HCT116 (cell line): ENCODE measurements around the gene BTG3. TPM values are rescaled to one million over a fixed set of nuclear protein-coding genes. Genes with fewer than 3 reads are reported as not detected.

Experiments used
- ATAC-seq: fragments of 200-7000 bp; cut with Tn5 transposase; 2 replicates; pipeline ENCODE4 v1.9.1; 2020; ENCODE audit warnings: mild to moderate bottlenecking, moderate library complexity
- BruUV-seq: library from RNA; stranded (reverse); fragments of 400-500 nt; replicated peaks from 2 replicates; lab custom pipeline; 2021; lab: Mats Ljungman, UMichigan
- CTCF ChIA-PET: fragments of 300-600 bp; sonication (Branson Sonifier 250); formaldehyde crosslinking; loops from one replicate; lab custom pipeline; 2021; ENCODE audit warnings: antibody characterized with exemption; lab: Charles Lee
- POLR2A ChIA-PET: fragments of 300-600, 350-600 bp; sonication (Branson Sonifier 250); formaldehyde crosslinking; loops from one replicate; lab custom pipeline; 2021; ENCODE audit warnings: antibody characterized with exemption; lab: Charles Lee
- RAD21 ChIA-PET, 2 experiments: fragments of 300-600 bp; sonication (Branson Sonifier 250); formaldehyde crosslinking; loops; one replicate each; lab custom pipeline; 2023; ENCODE audit warnings: low total read pairs in 2 of 2; ENCODE audit not compliant: uncharacterized antibody in 2 of 2, unreplicated experiment in 2 of 2, low non-redundant PET in 1 of 2; lab: Charles Lee
- DNase-seq: peaks from one replicate; pipeline ENCODE4 v3.0.0-alpha.2; 2010; ENCODE audit warnings: low read depth, low spot score
- H2AFZ ChIP-seq: fragments of 200-600 bp; shearing (Covaris generic), sonication (generic); 2 replicates; pipeline ENCODE4 v1.6.1; 2017; ENCODE audit warnings: low read depth, mixed run types, mixed read lengths, antibody characterized with exemption, low read length; ENCODE audit not compliant: poor library complexity, severe bottlenecking
- H3K27ac ChIP-seq: 2 replicates; pipeline ENCODE4 v1.5.1; 2012; ENCODE audit warnings: low read depth, low read length
- H3K27me3 ChIP-seq: fragments of 200-600 bp; sonication (generic); 2 replicates; pipeline ENCODE4 v1.6.1; 2016; ENCODE audit warnings: mixed run types, low read length, mixed read lengths; ENCODE audit not compliant: insufficient read depth
- H3K36me3 ChIP-seq, 2 experiments: fragments of 200-500 bp in 1 of 2; fragments of 200-600 bp in 1 of 2; sonication (Bioruptor generic) in 1 of 2; sonication (generic) in 1 of 2; 2 replicates each; pipeline versions ENCODE4 v1.5.1 to v1.6.1; 2014 to 2016; ENCODE audit warnings: low read length in 2 of 2, inconsistent platforms in 1 of 2, mixed read lengths in 1 of 2, mixed run types in 1 of 2; ENCODE audit not compliant: insufficient read depth in 2 of 2, control insufficient read depth in 1 of 2
- H3K4me1 ChIP-seq, 2 experiments: fragments of 200-600 bp in 1 of 2; sonication (generic) in 1 of 2; 2 replicates each; pipeline versions ENCODE4 v1.5.1 to v1.6.1; 2012 to 2017; ENCODE audit warnings: low read length in 2 of 2, inconsistent platforms in 1 of 2, mild to moderate bottlenecking in 1 of 2, mixed read lengths in 1 of 2, mixed run types in 1 of 2, moderate library complexity in 1 of 2; ENCODE audit not compliant: insufficient read depth in 2 of 2, control insufficient read depth in 1 of 2
- H3K4me2 ChIP-seq: fragments of 200-600 bp; sonication (generic); 2 replicates; pipeline ENCODE4 v1.6.1; 2017; ENCODE audit warnings: mixed run types, low read length, mixed read lengths
- H3K4me3 ChIP-seq, 2 experiments: fragments of 200-600 bp in 1 of 2; sonication (generic) in 1 of 2; replicated peaks in 1 of 2; 2 replicates each; pipeline ENCODE4 v1.5.1; 2011 to 2016; ENCODE audit warnings: low read length in 2 of 2, control low read depth in 1 of 2, low read depth in 1 of 2, mild to moderate bottlenecking in 1 of 2, mixed read lengths in 1 of 2, mixed run types in 1 of 2
- H3K79me2 ChIP-seq: fragments of 200-600 bp; sonication (generic); 2 replicates; pipeline ENCODE4 v1.6.1; 2017; ENCODE audit warnings: mild to moderate bottlenecking, mixed run types, low read length, moderate library complexity, mixed read lengths; ENCODE audit not compliant: insufficient read depth
- H3K9ac ChIP-seq: fragments of 200-600 bp; sonication (generic); 2 replicates; pipeline ENCODE4 v1.6.1; 2016; ENCODE audit warnings: low read length, mixed read lengths
- H3K9me2 ChIP-seq: fragments of 200-600 bp; sonication (generic), shearing (Covaris generic); 2 replicates; pipeline ENCODE4 v1.6.1; 2017; ENCODE audit warnings: mixed run types, mild to moderate bottlenecking, moderate library complexity; ENCODE audit not compliant: insufficient read depth
- H3K9me3 ChIP-seq, 2 experiments: fragments of 200-500 bp in 1 of 2; fragments of 200-600 bp in 1 of 2; sonication (Bioruptor generic) in 1 of 2; sonication (generic) in 1 of 2; 2 replicates each; pipeline ENCODE4 v1.6.1; 2014 to 2017; ENCODE audit warnings: low read length in 2 of 2, mixed read lengths in 2 of 2, inconsistent platforms in 1 of 2, low read depth in 1 of 2, mild to moderate bottlenecking in 1 of 2, mixed run types in 1 of 2, moderate library complexity in 1 of 2; ENCODE audit not compliant: control insufficient read depth in 1 of 2, insufficient read depth in 1 of 2
- H4K20me1 ChIP-seq: fragments of 200-600 bp; sonication (generic), shearing (Covaris generic); 2 replicates; pipeline ENCODE4 v1.6.1; 2017; ENCODE audit warnings: mixed run types, mild to moderate bottlenecking, moderate library complexity; ENCODE audit not compliant: insufficient read depth
- CBX3 ChIP-seq: IDR thresholded peaks from 2 replicates; pipeline ENCODE4 v1.6.1; 2012; ENCODE audit warnings: low read depth
- EZH2 ChIP-seq: fragments of 200-600 bp; sonication (generic); IDR thresholded peaks from 2 replicates; pipeline ENCODE4 v1.6.1; 2017; ENCODE audit warnings: antibody characterized with exemption, mixed run types
- EZH2phosphoT487 ChIP-seq: fragments of 200-600 bp; IDR thresholded peaks from 2 replicates; pipeline ENCODE4 v1.6.1; 2018; ENCODE audit warnings: antibody characterized with exemption, borderline replicate concordance
- FOSL1 ChIP-seq: IDR thresholded peaks from 2 replicates; pipeline ENCODE4 v1.6.1; 2012; ENCODE audit warnings: low read depth
- POLR2A ChIP-seq: IDR thresholded peaks from 2 replicates; pipeline ENCODE4 v1.7.0; 2011; ENCODE audit warnings: borderline replicate concordance; ENCODE audit not compliant: insufficient read depth, insufficient read length; ENCODE audit errors: extremely low read depth
- RAD21 ChIP-seq: IDR thresholded peaks from 2 replicates; pipeline ENCODE4 v1.6.1; 2012; ENCODE audit warnings: low read depth, mild to moderate bottlenecking
- YY1 ChIP-seq: IDR thresholded peaks from 2 replicates; pipeline ENCODE4 v1.6.1; 2011; ENCODE audit warnings: low read length, low read depth, moderate library complexity, mild to moderate bottlenecking; ENCODE audit not compliant: insufficient replicate concordance; ENCODE audit errors: extremely low read depth
- ZBTB33 ChIP-seq: IDR thresholded peaks from 2 replicates; pipeline ENCODE4 v1.6.1; 2011; ENCODE audit warnings: mild to moderate bottlenecking, low read length, moderate library complexity; ENCODE audit not compliant: insufficient replicate concordance; ENCODE audit errors: extremely low read depth
- ZFX ChIP-seq: fragments of 450-650 bp; IDR thresholded peaks from 2 replicates; pipeline ENCODE4 v1.6.1; 2017
- ZNF274 ChIP-seq: fragments of 200-500 bp; sonication (Bioruptor generic); IDR thresholded peaks from 2 replicates; pipeline ENCODE4 v1.6.1; 2014; ENCODE audit warnings: mild to moderate bottlenecking, low read depth, low read length, inconsistent platforms
- intact Hi-C: fragments of 100-400 bp; cut with micrococcal nuclease; formaldehyde crosslinking; loops from 2 replicates; pipeline ENCODE4 v1.10.0; 2022
- total RNA-seq: library from RNA; stranded (reverse); gene quantifications from one replicate; pipeline ENCODE4 v1.2.1, GENCODE V29; 2021; ENCODE audit not compliant: unreplicated experiment

The BTG3 gene
- total RNA-seq, 1 experiment from 2014 or later: 67.1 TPM

GRCh38 chr21:17576080-17576835 is 36.4 kb downstream of the BTG3 start:
- Histone ChIP-seq H3K4me2 (no peak overlapping the region), H3K4me1 (no peaks in the 10 kb centered on the region), H3K9me3 (no peaks in the 10 kb centered on the region), H4K20me1 (no peaks in the 10 kb centered on the region), H2AFZ (no peak overlapping the region), H3K36me3 (no peaks in the 10 kb centered on the region), H3K27me3 (no peaks in the 10 kb centered on the region), H3K79me2 (no peaks in the 10 kb centered on the region), H3K4me3 (no peak overlapping the region), H3K27ac (no peak overlapping the region), H3K9me2 (no peaks in the 10 kb centered on the region), H3K9ac (no peak overlapping the region)
- intact Hi-C loops: no loop called here
- no TSS peak for BruUV-seq
- ATAC-seq: no peak
- no peak for TF ChIP-seq ZFX
- TF ChIP-seq POLR2A: no peak
- POLR2A ChIA-PET: no interaction called here
- CTCF ChIA-PET: no interaction called here
- DNase-seq: no peak
- RAD21 ChIA-PET: no interaction called here

- Histone ChIP-seq H3K4me3 (no peak overlapping the region), H4K20me1 (no peaks in the 10 kb centered on the region), H3K9ac (no peak overlapping the region), H3K79me2 (no peaks in the 10 kb centered on the region), H3K27ac (no peak overlapping the region), H3K4me1 (no peaks in the 10 kb centered on the region), H3K9me3 (no peaks in the 10 kb centered on the region), H3K27me3 (no peaks in the 10 kb centered on the region), H2AFZ (no peak overlapping the region), H3K36me3 (no peaks in the 10 kb centered on the region), H3K9me2 (no peaks in the 10 kb centered on the region), H3K4me2 (no peak overlapping the region)
- TF ChIP-seq ZFX (no peak), ZBTB33 (no peak), CBX3 (no peak), EZH2phosphoT487 (no peak), FOSL1 (no peak), RAD21 (no peak), ZNF274 (no peak), YY1 (no peak), EZH2 (no peak)
- ChIA-PET CTCF (no interaction called here), POLR2A (no interaction called here), RAD21 (no interaction called here)
- DNase-seq: no peak
- ATAC-seq: no peak
- no TSS peak for BruUV-seq
- intact Hi-C loops: no loop called here
Observed at GRCh38 chr21:17575076-17575475, 37.6 kb downstream of the BTG3 start.
